CD14-positive monocyte (primary cell): ENCODE data around the gene DNAJA4. TPM values are rescaled to one million over a fixed set of nuclear protein-coding genes. Genes with fewer than 3 reads are reported as not detected.

Experiments used
- DNase-seq, 3 donors: peaks; one replicate each; pipeline ENCODE4 v3.0.0-alpha.2; 2011 to 2022
- H2AFZ ChIP-seq: 2 replicates; pipeline ENCODE4 v1.6.0; 2012; ENCODE audit warnings: mild to moderate bottlenecking, low read depth, low read length, inconsistent platforms; ENCODE audit not compliant: insufficient read depth, poor library complexity, severe bottlenecking
- H3K27ac ChIP-seq, 2 donors: 1 replicate in 1 of 2; 2 replicates in 1 of 2; pipeline ENCODE4 v1.5.1; 2012 to 2013; ENCODE audit warnings: low read length in 2 of 2, control low read depth in 1 of 2, inconsistent platforms in 1 of 2, low read depth in 1 of 2, mild to moderate bottlenecking in 1 of 2
- H3K27me3 ChIP-seq, 2 donors: one replicate each; pipeline versions ENCODE4 v1.6.0 to v1.6.1; 2011 to 2013; ENCODE audit warnings: low read length in 2 of 2; ENCODE audit not compliant: control insufficient read depth in 2 of 2, insufficient read depth in 2 of 2
- H3K36me3 ChIP-seq, 2 donors: replicated peaks in 1 of 2; 1 replicate in 1 of 2; 2 replicates in 1 of 2; pipeline versions ENCODE4 v1.5.1 to v1.6.1; 2012 to 2013; ENCODE audit warnings: low read length in 2 of 2, control low read depth in 1 of 2, inconsistent platforms in 1 of 2, mild to moderate bottlenecking in 1 of 2; ENCODE audit not compliant: insufficient read depth in 2 of 2, control insufficient read depth in 1 of 2
- H3K4me1 ChIP-seq, 2 donors: 1 replicate in 1 of 2; 2 replicates in 1 of 2; pipeline versions ENCODE4 v1.5.1 to v1.6.1; 2012 to 2013; ENCODE audit warnings: low read length in 2 of 2, control low read depth in 1 of 2, inconsistent platforms in 1 of 2, mild to moderate bottlenecking in 1 of 2, moderate library complexity in 1 of 2; ENCODE audit not compliant: insufficient read depth in 2 of 2, control insufficient read depth in 1 of 2
- H3K4me2 ChIP-seq: replicated peaks from 2 replicates; pipeline ENCODE3; 2012; ENCODE audit warnings: low read length, moderate library complexity, mild to moderate bottlenecking; ENCODE audit not compliant: poor library complexity, severe bottlenecking; ENCODE audit errors: extremely low read depth
- H3K4me3 ChIP-seq, 3 experiments: fragments of 200-600 bp in 1 of 3; sonication (generic) in 1 of 3; replicated peaks in 1 of 3; 1 replicate in 2 of 3; 2 replicates in 1 of 3; pipeline ENCODE4 v1.5.1; 2011 to 2013; ENCODE audit warnings: low read length in 3 of 3, mild to moderate bottlenecking in 3 of 3, control low read depth in 2 of 3, low read depth in 2 of 3, inconsistent platforms in 1 of 3, moderate library complexity in 1 of 3
- H3K79me2 ChIP-seq: 2 replicates; pipeline ENCODE4 v1.6.0; 2012; ENCODE audit warnings: mild to moderate bottlenecking, control low read depth, inconsistent platforms, low read length, moderate library complexity; ENCODE audit not compliant: insufficient read depth
- H3K9ac ChIP-seq: 2 replicates; pipeline ENCODE4 v1.6.0; 2017; ENCODE audit warnings: low read length, mild to moderate bottlenecking; ENCODE audit not compliant: insufficient read depth, poor library complexity, severe bottlenecking
- H3K9me3 ChIP-seq, 2 donors: replicated peaks in 1 of 2; 1 replicate in 1 of 2; 2 replicates in 1 of 2; pipeline versions ENCODE4 v1.5.1 to v1.6.1; 2012 to 2013; ENCODE audit warnings: low read length in 2 of 2, control low read depth in 1 of 2; ENCODE audit not compliant: control insufficient read depth in 1 of 2, insufficient read depth in 1 of 2
- H4K20me1 ChIP-seq: 2 replicates; pipeline ENCODE4 v1.6.0; 2012; ENCODE audit warnings: mild to moderate bottlenecking, low read length, control low read depth, moderate library complexity; ENCODE audit not compliant: insufficient read depth
- H3K27ac Mint-ChIP-seq, 7 donors: one replicate each; pipeline ENCODE4 v1.8.0; 2020; ENCODE audit warnings: mild to moderate bottlenecking in 7 of 7, mixed read lengths in 7 of 7, moderate library complexity in 6 of 7, inconsistent platforms in 2 of 7
- H3K27me3 Mint-ChIP-seq, 3 donors: one replicate each; pipeline ENCODE4 v1.8.0; 2021 to 2022; ENCODE audit warnings: low read depth in 3 of 3, mild to moderate bottlenecking in 3 of 3, mixed read lengths in 3 of 3, moderate library complexity in 3 of 3, inconsistent platforms in 1 of 3
- H3K36me3 Mint-ChIP-seq, 2 donors: one replicate each; pipeline ENCODE4 v1.8.0; 2020; ENCODE audit warnings: mixed read lengths in 2 of 2, inconsistent platforms in 1 of 2, mild to moderate bottlenecking in 1 of 2
- H3K4me1 Mint-ChIP-seq: one replicate; pipeline ENCODE4 v1.8.0; 2020; ENCODE audit warnings: mild to moderate bottlenecking, mixed read lengths
- H3K4me3 Mint-ChIP-seq, 2 donors: one replicate each; pipeline ENCODE4 v1.8.0; 2020; ENCODE audit warnings: mild to moderate bottlenecking in 2 of 2, mixed read lengths in 2 of 2, moderate library complexity in 1 of 2
- H3K9me3 Mint-ChIP-seq, 7 donors: one replicate each; pipeline ENCODE4 v1.8.0; 2020 to 2022; ENCODE audit warnings: mixed read lengths in 7 of 7, mild to moderate bottlenecking in 6 of 7, moderate library complexity in 6 of 7, inconsistent platforms in 2 of 7
- WGBS: methylation state at CpG from one replicate; pipeline ENCODE4 v1.1.5; 2013; ENCODE audit warnings: missing lambda C conversion rate; ENCODE audit not compliant: insufficient coverage; 5-methylcytosine and 5-hydroxymethylcytosine counted together
- intact Hi-C, 2 donors: fragments of 100-400 bp; cut with micrococcal nuclease; formaldehyde crosslinking; loops; one replicate each; pipeline versions ENCODE4 v1.15.0 to v1.15.1; 2023
- polyA plus RNA-seq, 3 donors: library from polyadenylated mRNA; depleted of rRNA in 1 of 3; unstranded in 2 of 3; stranded (reverse) in 1 of 3; fragments of 300-500 nt in 2 of 3; fragments of >200 nt in 1 of 3; fragmentation: Illumina TruSeq in 2 of 3; gene quantifications; 1 replicate in 2 of 3; 2 replicates in 1 of 3; pipeline ENCODE4 v1.2.3, GENCODE V29; 2012 to 2021
- TF ChIP-seq, protein P1 (sequence below): fragments of 200-600 bp; IDR thresholded peaks from one replicate; pipeline ENCODE4 v1.8.0; 2022; ENCODE audit warnings: antibody characterized with exemption, mild to moderate bottlenecking

Gene DNAJA4
- polyA plus RNA-seq, 3 donors, result 2.4 to 20.9 (median 2.5) TPM

DNA sequence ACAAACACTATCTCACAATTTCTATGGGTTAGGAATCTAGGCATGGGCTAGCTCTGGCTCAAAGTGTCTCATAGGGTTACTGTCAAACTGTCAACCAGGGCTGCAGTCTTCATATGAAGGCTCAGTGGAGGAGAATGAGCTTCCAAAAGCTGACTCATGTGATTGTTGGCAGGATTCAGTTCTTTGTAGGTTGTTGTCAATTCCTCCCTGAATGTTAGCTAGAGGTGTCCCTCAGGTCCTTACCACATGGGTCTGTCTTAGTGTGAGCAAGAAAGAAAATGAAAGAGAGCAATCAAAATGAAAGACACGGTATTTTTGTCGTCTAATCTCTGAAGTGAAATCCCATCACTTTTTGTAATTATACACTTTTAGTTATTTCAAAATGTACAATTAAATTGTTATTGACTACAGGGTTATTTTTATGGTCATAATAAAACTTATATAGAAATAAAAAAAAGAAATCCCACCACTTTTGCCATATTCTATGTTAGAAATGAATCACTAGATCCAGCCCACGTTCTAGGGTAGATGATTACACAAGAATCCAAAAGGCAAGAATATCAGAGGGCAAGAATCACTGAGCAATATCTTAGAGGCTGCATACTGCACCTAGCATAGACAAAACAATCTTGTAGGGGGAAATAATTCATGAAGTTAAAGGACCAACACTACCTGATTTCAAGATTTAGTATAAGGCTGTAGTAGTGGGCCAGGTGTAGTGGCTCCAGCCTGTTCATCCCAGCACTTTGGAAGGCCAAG, 38.4 kb upstream of the DNAJA4 start:
- Histone ChIP-seq H3K4me3 (no peak overlapping the region), H2AFZ (no peak overlapping the region), H3K4me1 (no peaks in the 10 kb centered on the region), H3K9ac (no peak overlapping the region), H3K79me2 (no peaks in the 10 kb centered on the region), H3K27ac (no peak overlapping the region), H3K9me3 (no peaks in the 10 kb centered on the region), H3K4me2 (no peak overlapping the region), H4K20me1 (no peaks in the 10 kb centered on the region), H3K27me3 (no peaks in the 10 kb centered on the region), H3K36me3 (no peaks in the 10 kb centered on the region)
- DNase-seq, result no peak
- Mint-ChIP-seq H3K4me1 (no peaks in the 10 kb centered on the region), H3K36me3 (no peaks in the 10 kb centered on the region), H3K9me3 (no peaks in the 10 kb centered on the region), H3K4me3 (no peak overlapping the region), H3K27me3 (peaks cover 2 to 5% (median 3%) of the 10 kb centered on the region in 3 donors), H3K27ac (no peak overlapping the region)
- WGBS, result no CpG with 5 or more reads among the region's 3 CpGs
- TF ChIP-seq, protein P1, sequence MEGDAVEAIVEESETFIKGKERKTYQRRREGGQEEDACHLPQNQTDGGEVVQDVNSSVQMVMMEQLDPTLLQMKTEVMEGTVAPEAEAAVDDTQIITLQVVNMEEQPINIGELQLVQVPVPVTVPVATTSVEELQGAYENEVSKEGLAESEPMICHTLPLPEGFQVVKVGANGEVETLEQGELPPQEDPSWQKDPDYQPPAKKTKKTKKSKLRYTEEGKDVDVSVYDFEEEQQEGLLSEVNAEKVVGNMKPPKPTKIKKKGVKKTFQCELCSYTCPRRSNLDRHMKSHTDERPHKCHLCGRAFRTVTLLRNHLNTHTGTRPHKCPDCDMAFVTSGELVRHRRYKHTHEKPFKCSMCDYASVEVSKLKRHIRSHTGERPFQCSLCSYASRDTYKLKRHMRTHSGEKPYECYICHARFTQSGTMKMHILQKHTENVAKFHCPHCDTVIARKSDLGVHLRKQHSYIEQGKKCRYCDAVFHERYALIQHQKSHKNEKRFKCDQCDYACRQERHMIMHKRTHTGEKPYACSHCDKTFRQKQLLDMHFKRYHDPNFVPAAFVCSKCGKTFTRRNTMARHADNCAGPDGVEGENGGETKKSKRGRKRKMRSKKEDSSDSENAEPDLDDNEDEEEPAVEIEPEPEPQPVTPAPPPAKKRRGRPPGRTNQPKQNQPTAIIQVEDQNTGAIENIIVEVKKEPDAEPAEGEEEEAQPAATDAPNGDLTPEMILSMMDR, result no peak
- intact Hi-C loops, result no loop called here

- Mint-ChIP-seq H3K27ac (no peak overlapping the region), H3K9me3 (no peaks in the 10 kb centered on the region), H3K4me3 (no peak overlapping the region), H3K4me1 (no peaks in the 10 kb centered on the region), H3K27me3 (peaks cover 4 to 7% (median 4%) of the 10 kb centered on the region in 3 donors), H3K36me3 (no peaks in the 10 kb centered on the region)
- DNase-seq, result no peak
- no peaks in the 10 kb centered on the region for H3K9me3 ChIP-seq
- H3K36me3 ChIP-seq, result no peaks in the 10 kb centered on the region
- H3K9ac ChIP-seq, result no peak overlapping the region
- H3K4me1 ChIP-seq, result no peaks in the 10 kb centered on the region
- H3K4me2 ChIP-seq, result no peak overlapping the region
- TF ChIP-seq, protein P1, result no peak
- H3K79me2 ChIP-seq, result no peaks in the 10 kb centered on the region
- no peak overlapping the region for H3K27ac ChIP-seq
- no peaks in the 10 kb centered on the region for H4K20me1 ChIP-seq
- WGBS, result 90% methylated on average over 6 of the region's 8 CpGs
- H3K27me3 ChIP-seq, result no peaks in the 10 kb centered on the region
- H2AFZ ChIP-seq, result no peak overlapping the region
- intact Hi-C loops, result no loop called here
- H3K4me3 ChIP-seq, result no peak overlapping the region
Observed at GRCh38 chr15:78228356-78228996, 35.9 kb upstream of the DNAJA4 start.
